MCF 10A (cell line): Measurements from ENCODE around the gene HOXD10. TPM values are rescaled to one million over a fixed set of nuclear protein-coding genes. Genes with fewer than 3 reads are reported as not detected.

Experiments used
- BruUV-seq: library from RNA; stranded (reverse); fragments of 400-500 nt; replicated peaks from 2 replicates; lab custom pipeline; 2021; lab: Mats Ljungman, UMichigan
- CTCF ChIA-PET: fragments of 300-600 bp; sonication (Branson Sonifier 250); formaldehyde crosslinking; extraction: SDS; loops from one replicate; lab custom pipeline; 2021; ENCODE audit warnings: antibody characterized with exemption, inconsistent platforms; lab: Yijun Ruan, JAX
- POLR2A ChIA-PET: fragments of 300-600, 350-650 bp; sonication (Branson Sonifier 250); formaldehyde crosslinking; extraction: SDS; loops from one replicate; lab custom pipeline; 2020; ENCODE audit warnings: antibody characterized with exemption, inconsistent platforms; lab: Yijun Ruan, JAX
- DNase-seq: peaks from one replicate; pipeline ENCODE4 v3.0.0-alpha.2; 2018; ENCODE audit not compliant: unreplicated experiment
- H3K27ac Mint-ChIP-seq: one replicate; pipeline ENCODE4 v1.8.0; 2022; ENCODE audit warnings: mild to moderate bottlenecking, low read depth, mixed read lengths; ENCODE audit not compliant: unreplicated experiment
- H3K27me3 Mint-ChIP-seq: one replicate; pipeline ENCODE4 v1.8.0; 2022; ENCODE audit warnings: mixed read lengths; ENCODE audit not compliant: insufficient read depth, unreplicated experiment
- H3K36me3 Mint-ChIP-seq: one replicate; pipeline ENCODE4 v1.8.0; 2022; ENCODE audit warnings: mild to moderate bottlenecking, moderate library complexity, mixed read lengths; ENCODE audit not compliant: insufficient read depth, unreplicated experiment
- H3K4me1 Mint-ChIP-seq: one replicate; pipeline ENCODE4 v1.8.0; 2022; ENCODE audit warnings: mixed read lengths; ENCODE audit not compliant: insufficient read depth, unreplicated experiment
- H3K4me3 Mint-ChIP-seq: one replicate; pipeline ENCODE4 v1.8.0; 2022; ENCODE audit warnings: mild to moderate bottlenecking, moderate library complexity, mixed read lengths; ENCODE audit not compliant: unreplicated experiment
- H3K9me3 Mint-ChIP-seq: one replicate; pipeline ENCODE4 v1.8.0; 2022; ENCODE audit warnings: mixed read lengths; ENCODE audit not compliant: unreplicated experiment
- intact Hi-C: fragments of 100-400 bp; cut with micrococcal nuclease; formaldehyde crosslinking; loops from 2 replicates; pipeline ENCODE4 v1.14.1; 2022
- total RNA-seq: library from RNA; stranded (reverse); gene quantifications from 2 replicates; pipeline ENCODE4 v1.2.3, GENCODE V29; 2022
- TF ChIP-seq, protein P1 (sequence below): fragments of 200-600 bp; IDR thresholded peaks from one replicate; pipeline ENCODE4 v1.8.0; 2022; ENCODE audit warnings: antibody characterized with exemption, mild to moderate bottlenecking; ENCODE audit not compliant: unreplicated experiment

Gene HOXD10
- total RNA-seq, 1 experiment from 2014 or later = not detected

DNA sequence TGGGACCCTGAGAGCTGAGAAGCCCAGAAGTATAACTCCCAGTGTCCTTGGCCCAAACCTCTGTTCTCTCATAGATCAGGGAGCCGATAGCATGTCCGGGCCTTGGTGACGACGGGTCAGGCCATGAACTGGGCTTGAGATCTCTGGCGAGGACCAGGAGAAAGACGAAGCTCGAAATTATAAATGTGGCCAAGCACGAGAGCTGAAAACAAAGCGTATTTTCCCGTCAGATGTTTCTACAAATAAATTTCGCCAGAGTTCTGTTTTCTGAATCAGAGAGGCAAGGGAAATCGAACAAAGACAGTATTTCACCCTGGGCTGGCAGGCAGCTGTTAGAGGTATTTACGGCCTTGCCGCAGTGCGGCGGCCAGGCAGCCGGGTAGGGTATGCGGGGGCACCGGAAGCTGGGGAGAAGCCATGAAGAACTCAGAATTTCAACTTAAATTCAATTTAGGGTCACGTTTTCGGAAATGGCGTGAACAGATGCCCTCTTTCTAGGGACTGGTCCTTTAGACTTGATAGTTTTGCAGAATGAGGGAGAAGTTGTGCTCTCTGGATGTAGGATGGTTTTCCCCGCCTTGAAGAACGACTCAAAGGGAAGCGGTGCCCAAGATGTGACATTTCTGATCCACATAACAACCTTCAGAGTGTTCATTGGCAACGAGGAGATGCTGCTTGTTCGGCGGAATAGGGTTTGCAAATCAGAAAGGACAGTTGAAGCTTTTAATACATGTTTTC, 22.5 kb downstream of the HOXD10 start:
- Mint-ChIP-seq H3K4me1 (no peaks in the 10 kb centered on the region), H3K27me3 (no peaks in the 10 kb centered on the region), H3K27ac (no peak overlapping the region), H3K9me3 (no peaks in the 10 kb centered on the region), H3K36me3 (no peaks in the 10 kb centered on the region), H3K4me3 (no peak overlapping the region)
- no peak for DNase-seq
- TF ChIP-seq, protein P1, sequence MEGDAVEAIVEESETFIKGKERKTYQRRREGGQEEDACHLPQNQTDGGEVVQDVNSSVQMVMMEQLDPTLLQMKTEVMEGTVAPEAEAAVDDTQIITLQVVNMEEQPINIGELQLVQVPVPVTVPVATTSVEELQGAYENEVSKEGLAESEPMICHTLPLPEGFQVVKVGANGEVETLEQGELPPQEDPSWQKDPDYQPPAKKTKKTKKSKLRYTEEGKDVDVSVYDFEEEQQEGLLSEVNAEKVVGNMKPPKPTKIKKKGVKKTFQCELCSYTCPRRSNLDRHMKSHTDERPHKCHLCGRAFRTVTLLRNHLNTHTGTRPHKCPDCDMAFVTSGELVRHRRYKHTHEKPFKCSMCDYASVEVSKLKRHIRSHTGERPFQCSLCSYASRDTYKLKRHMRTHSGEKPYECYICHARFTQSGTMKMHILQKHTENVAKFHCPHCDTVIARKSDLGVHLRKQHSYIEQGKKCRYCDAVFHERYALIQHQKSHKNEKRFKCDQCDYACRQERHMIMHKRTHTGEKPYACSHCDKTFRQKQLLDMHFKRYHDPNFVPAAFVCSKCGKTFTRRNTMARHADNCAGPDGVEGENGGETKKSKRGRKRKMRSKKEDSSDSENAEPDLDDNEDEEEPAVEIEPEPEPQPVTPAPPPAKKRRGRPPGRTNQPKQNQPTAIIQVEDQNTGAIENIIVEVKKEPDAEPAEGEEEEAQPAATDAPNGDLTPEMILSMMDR = no peak
- BruUV-seq = no TSS peak
- intact Hi-C loops = no loop called here
- ChIA-PET POLR2A (interaction anchor here (0.5 to 2.9 kb wide), 3 partner anchors 415 to 1278 kb away, joined by 3 to 20 read pairs (median 3); no protein-coding TSS in a partner anchor), CTCF (interaction anchor here (0.7 to 10.1 kb wide), 18 partner anchors 12 to 1442 kb away, joined by 3 to 190 read pairs (median 6); no protein-coding TSS in a partner anchor)

- no peaks in the 10 kb centered on the region for H3K36me3 Mint-ChIP-seq
- DNase-seq = no peak
- BruUV-seq = no TSS peak
- CTCF ChIA-PET = interaction anchor here (0.6 to 10.1 kb wide), 64 partner anchors 9 to 1601 kb away, joined by 3 to 190 read pairs (median 4); no protein-coding TSS in a partner anchor
- TF ChIP-seq, protein P1 = no peak
- no peaks in the 10 kb centered on the region for H3K27me3 Mint-ChIP-seq
- H3K4me1 Mint-ChIP-seq = no peaks in the 10 kb centered on the region
- no peaks in the 10 kb centered on the region for H3K9me3 Mint-ChIP-seq
- POLR2A ChIA-PET = interaction anchor here (0.5 to 2.9 kb wide), 5 partner anchors 315 to 536 kb away, joined by 3 to 20 read pairs (median 6); no protein-coding TSS in a partner anchor
- intact Hi-C loops = loop anchor here (1.0 to 10.0 kb wide), 4 partner anchors 175 to 498 kb away; no protein-coding TSS in a partner anchor
- H3K27ac Mint-ChIP-seq = no peak overlapping the region
- peak overlapping the region; percentile 57 for H3K4me3 Mint-ChIP-seq
These were observed 23.3 kb downstream of the HOXD10 start for GRCh38 chr2:176139661-176140512.

- Mint-ChIP-seq H3K4me1 (no peaks in the 10 kb centered on the region), H3K4me3 (peak overlapping the region; percentile 57), H3K27me3 (no peaks in the 10 kb centered on the region), H3K36me3 (no peaks in the 10 kb centered on the region), H3K27ac (no peak overlapping the region), H3K9me3 (no peaks in the 10 kb centered on the region)
- DNase-seq = peak; percentile 73
- no TSS peak for BruUV-seq
- TF ChIP-seq, protein P1 = peak; percentile 96
- intact Hi-C loops = loop anchor here (1.0 to 10.0 kb wide), 4 partner anchors 174 to 498 kb away; no protein-coding TSS in a partner anchor
- ChIA-PET POLR2A (interaction anchor here (0.9 to 2.9 kb wide), 5 partner anchors 314 to 496 kb away, joined by 3 to 20 read pairs (median 6); no protein-coding TSS in a partner anchor), CTCF (interaction anchor here (0.6 to 10.1 kb wide), 86 partner anchors 9 to 1600 kb away, joined by 3 to 190 read pairs (median 4); no protein-coding TSS in a partner anchor)
These were observed 24.1 kb downstream of the HOXD10 start for GRCh38 chr2:176140513-176141317.
